GM03348 (cell line): ENCODE measurements around the gene ZMYND8.

Experiments used
- DNase-seq: peaks from one replicate; pipeline ENCODE4 v3.0.0; 2012; ENCODE audit warnings: low spot score

The ZMYND8 gene

DNA sequence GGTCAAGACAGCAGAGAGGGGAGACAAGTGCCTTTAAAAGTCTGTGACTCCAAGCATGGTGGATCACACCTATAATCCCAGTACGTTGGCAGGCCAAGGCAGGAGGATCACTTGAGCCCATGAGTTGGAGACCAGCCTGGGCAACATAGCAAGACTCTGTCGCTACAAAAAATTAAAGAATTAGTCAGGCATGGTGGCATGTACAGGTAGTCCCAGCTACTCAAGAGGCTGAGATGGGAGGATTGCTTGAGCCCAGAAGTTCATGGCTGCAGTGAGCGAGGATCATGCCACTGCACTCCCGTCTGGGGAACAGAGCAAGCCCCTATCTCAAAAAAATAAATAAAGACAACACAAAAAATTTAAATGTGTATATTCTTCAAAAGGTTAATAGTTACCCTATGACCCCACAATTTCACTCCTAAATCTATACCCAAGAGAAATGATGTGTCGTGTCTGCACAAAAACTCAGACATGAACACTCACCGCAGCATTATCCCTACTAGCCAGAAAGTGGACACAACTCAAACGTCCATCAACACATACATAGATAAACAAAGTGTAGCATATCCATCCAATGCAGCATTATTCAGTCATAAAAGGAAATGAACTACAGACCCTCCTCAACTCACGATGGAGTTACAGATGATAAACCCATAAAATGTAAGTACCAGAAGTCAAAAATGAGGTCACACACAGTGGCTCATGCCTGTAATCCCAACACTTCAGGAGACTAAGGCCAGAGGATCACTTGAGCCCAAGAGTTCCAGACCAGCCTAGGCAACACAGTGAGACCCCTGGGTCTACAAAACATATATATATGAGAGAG lies 23.9 kb downstream of the ZMYND8 start:
- DNase-seq: no peak

DNA sequence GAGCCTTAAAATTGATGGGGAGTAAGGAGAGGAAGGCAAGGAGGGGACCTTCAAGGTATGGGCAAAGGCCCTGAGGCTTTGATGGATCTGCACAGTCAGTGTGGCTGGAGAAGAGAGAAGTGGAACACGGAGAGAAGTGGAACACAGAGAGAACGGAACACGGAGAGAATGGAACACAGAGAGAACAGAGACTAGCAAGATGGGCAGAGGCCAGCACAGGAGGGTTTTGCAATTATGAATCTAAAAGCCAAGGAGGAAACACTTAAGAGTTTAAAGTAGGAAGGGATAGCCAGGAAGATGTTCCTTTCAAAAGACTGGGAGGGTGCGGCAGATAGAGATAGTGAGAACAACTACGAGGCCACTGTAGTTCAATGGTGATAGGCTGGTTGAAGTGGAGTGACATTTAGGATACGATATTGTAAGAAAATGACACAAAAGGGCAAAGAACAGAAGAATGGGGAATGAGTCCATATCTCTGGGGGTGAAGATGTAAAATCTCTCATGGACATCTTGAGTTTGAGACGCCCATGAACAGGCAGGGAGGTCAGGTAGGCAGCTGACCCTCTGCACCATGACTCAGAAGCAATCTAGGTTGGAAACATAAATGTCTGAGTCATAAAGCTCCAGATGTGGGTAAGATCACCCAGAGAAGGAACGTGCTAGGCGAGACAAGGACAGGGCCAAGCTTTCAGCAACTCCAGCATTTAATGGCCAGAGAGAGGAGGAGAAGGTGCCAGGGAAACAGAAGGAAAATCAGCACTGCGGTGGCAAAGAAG lies 25.4 kb downstream of the ZMYND8 start:
- peak; percentile 77 for DNase-seq

DNA sequence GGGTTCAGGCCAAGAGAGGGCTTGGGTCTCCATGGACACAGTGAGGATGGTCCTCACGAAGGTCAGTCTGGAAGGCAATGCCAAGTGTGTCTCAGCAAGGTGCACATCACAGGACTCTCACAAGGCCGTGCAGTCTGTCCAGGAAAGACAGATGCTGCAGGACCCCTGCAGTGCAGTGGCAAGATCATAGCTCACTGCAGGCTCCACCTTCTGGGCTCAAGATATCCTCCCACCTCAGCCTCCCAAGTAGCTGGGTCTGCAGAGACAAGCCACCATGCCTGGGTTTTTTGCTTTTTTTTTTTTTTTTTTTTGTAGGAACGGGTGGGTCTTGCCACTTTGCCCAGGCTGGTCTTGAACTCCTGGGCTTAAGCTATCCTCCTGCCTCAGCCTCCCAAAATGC lies 26.4 kb downstream of the ZMYND8 start:
- no peak for DNase-seq

DNA sequence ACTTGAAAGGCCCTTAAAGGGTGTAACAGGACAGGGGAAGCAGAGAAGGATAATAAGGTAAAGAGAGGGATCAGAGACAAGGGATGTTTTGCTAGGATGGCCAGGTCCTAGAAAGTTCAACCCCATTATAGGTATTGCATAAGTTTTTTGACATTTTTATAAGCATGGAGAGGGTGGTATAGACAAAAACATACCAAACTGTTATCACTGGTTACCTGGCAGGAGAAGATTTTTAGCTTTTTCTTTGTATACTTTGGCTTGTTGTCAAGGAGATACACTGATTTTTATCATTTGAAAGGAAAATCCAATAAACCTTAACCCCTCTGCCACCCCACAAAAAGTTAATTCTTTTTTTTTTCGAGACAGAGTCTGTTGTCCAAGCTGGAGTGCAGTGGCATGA lies 28.4 kb downstream of the ZMYND8 start:
- DNase-seq: no peak

DNA sequence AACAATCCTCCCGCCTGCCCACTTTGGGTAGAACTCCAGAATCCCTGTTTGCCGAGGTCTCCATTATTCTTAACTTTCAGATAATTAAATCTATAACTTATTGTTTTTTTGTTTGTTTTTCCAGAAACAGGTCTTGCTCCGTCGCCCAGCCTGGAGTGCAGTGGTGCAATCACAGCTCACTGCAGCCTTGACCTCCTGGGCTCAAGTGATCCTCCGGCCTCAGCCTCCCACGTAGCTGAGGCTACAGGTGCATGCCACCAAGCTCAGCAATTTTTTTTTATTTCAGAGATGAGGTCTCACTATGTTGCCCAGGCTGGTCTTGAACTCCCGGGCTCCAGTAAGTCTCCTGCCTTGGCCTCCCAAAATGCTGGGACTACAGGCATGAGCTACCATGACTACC lies 28.8 kb downstream of the ZMYND8 start:
- DNase-seq: no peak

DNA sequence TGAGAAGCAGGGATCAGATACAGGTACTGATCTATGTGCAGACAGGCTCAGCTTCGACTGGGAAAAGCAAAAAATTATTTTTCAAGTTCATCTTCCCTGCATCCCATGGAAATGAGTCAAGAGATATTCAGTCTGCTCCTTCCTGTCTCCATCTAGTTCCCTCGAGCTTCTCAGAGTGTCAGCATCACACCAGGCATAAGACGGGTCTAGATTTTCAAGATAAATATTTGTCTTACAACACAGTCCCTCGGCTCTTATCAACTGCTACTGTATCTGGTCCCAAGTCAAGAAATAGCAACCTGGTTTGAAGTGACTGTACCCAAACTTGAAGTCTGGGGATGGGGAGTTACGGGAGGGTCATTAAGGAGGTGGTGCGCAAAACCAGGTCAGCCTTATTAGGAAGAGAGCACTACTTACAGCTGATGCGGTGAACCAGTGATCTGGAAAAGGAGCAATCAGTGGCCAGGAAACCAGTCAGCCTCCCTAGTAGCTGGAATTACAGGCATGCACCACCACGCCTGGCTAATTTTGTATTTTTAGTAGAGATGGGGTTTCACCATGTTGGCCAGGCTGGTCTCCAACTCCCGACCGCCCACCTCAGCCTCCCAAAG lies 29.7 kb downstream of the ZMYND8 start:
- peak; percentile 26 for DNase-seq

DNA sequence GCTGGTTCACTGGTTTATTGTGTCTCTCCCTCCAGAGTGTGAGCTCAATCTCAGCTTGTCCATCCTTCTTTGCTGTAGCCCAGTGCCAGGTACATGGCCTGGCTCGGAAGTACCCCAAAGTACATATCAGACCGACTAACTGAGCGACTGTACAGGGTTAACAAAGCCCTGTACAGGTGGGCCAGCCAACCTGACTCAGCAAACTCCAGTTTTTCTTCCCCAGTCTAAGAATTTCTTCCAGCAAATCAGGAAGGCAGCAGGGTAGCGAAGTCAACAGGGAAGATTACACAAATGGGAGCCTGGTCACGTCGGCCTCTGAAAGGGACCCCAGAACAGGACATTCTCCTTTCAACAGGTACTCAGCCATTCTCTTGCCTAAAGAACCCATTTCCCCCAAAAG lies 31.3 kb downstream of the ZMYND8 start:
- no peak for DNase-seq

DNA sequence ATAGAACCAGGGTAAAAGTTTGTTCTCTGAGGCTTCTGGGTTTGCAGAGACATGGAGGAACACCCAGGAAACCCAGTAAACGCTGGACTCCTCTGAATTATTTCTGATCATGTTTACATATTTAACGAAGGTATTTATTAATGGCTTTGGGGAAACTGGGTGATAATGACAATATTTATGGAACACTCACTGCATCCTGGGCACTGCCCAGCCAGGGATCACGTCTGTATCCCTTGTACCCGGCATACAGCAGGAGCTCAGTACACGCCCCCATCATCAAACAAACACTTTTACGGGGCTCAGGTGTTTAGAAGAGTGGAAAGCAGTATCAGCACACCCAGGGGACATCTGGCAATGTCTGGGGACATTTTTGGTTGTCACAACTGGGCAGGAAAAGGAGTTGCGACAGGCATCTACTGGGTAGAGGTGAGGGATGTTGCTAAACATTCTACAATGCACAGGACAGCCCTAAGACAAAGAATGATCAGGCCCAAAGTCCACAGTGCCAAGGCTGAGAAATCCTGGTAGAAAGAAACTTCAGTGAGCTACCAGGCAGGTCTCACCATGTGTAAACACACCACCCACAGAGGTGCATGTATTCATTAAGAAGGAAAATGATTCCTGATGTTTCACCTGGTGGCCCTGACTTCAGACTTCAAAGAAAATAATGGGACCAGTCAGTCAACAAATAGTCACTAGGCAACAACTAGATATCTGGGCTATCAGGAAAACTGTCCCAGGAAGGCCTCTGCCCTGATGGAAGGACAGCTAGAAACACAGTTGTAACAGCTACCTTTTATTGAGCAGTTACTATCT lies 35.3 kb downstream of the ZMYND8 start:
- DNase-seq: no peak

DNA sequence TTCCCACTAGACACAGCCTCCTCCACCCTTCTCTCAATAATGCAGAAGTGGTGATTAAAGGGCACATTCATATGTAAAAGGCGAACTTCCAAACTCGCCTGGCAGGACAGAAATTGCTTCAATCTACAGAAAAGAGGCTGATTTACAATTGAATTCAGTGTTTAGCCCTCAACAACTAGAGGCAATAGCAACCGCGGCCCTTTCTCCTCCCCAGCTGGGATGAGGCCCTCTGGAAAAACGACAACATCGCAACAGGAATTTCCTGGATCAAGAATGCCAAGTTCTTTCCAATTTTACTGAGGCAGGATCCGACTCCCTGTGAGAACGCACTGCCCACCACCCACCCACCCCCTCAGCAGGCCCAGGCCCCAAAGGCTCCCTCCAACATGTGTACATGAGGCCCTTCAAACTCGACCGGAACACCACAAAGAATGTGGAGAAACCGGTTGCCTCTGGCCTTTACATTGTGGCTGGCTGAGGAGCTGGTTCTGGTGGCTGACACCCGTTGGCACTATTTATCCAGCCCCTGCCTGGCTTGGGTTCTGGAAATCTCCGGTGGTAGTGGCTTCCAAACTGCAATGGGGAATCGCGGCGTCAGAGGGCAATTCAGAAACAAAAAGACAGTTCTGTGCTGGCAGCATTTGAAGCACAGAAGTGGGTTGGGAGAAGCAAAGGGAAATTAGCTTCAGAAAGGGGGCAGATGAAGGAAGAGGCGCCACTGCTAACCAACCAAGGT lies 36.8 kb downstream of the ZMYND8 start:
- DNase-seq: peak; percentile 69

DNA sequence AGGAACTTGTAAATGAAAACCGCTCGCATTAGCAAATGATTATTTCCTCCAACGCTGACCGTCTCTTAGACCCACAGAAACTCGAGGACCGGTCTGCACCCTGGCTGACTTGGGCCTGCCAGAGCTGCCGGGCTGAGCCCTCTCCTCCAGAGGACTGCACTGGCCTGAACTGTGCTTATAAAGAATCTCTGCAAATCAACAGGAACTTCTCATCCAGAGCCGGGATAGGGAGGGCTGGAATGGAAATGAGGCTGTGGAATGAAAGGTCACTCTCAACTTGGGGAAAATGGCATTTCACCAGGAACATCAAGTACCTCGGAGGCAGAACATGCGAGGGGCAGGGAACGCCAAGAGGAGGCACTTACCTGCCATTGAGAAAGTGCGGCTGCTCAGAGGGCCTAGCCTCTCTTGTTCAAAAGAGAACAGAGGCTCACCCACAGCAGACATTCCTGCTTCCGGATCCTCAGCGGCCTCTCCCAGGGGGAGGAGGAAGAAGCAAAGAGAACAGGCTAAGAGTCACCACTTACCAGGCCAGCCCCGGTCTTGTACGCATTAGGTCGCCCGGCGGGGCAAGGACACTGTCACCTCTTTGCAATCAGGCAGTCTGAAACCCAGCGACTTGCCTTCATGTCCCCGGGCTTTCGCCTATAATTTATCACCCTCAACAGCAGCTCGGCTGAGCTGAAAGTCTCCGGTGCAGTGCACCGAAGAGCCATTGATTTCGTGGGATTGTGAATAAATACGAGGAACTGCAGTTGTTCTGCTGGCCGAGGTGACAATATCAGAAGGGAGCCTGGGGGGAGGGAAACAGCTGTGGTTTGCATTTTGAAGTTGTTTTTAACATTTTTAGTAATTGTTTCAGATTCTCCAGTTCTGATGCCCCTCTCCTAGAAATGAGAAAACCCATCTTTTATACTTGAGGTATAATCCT lies 37.6 kb downstream of the ZMYND8 start:
- peak; percentile 73 for DNase-seq

DNA sequence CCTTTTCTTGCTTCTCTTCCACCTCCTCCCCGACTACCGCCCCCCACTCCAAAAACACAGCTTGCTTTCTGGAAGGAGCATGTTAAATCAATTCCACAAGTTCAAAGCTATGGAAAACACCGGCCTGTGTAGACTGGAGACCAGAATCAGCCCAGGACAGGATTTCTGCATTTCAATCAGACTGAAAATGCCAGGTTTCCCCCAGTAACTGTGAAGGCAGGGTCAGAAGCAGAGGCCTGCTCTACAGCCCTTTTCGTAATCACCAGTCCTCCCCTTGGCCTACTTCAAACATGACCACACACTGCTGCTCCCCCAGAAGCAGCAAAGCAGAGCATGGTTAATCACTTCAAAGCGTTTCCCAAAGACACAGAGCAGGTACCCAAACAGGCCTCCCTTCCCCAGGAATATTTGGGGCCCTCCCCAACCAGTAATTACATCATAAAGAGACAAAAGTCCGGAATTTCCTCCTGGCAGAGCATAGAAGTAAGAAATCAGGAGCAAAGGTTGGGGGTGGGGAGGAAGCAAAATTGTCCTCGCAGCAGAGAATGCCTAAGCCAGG lies 38.4 kb downstream of the ZMYND8 start:
- peak; percentile 56 for DNase-seq

DNA sequence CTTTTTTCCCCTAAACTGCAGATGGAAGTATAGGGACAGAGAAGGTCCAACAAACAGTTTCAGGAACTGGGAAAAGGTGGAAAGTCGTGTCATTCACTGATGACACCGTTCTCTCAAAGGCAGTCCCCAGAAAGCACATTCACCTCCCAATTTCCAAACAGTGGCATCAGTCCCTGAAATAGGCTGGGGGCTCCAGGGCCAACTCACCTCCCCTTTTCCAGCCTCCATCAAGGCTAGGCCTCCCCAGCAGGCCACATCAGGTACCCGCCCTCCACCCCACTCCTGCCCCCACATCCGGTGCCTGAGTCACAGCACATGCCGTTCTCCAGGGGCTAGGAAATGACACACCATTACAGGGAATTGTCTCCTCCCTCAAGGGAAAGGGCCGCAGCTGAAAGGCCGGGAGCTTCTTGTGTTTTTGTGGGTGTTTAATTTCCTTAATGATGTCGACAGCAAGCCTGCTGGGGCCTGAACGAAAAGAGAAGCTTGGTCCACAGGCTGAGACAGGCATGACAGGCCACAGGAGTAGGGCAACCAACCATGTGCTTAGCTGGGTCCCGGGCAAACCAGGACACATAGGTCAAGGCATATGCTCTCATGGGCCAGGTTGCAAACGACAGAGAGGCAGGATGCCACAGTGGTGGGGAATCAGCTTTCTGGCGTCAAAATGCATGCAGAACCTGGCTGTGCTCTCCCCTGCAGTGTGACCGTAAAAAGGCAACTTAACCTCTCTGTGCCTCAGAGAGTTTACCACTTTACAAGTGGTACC lies 39.2 kb downstream of the ZMYND8 start:
- peak; percentile 93 for DNase-seq

DNA sequence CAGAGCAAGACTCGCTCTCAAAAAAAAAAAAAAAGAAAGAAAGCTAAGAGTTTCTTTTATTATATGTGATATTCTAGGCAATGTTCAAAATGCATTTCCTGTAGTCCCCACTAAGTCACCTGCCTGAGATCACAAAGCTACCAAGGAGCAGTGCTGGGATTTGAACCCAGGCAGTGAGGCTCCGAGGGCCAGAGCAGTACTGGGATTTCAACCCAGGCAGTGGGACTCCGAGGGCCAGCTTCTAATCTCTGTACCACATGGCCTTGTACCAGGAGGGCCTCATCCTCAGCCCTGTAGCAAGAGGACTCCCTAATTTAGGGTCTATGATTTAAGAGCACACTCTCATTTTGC lies 39.7 kb downstream of the ZMYND8 start:
- DNase-seq: no peak

DNA sequence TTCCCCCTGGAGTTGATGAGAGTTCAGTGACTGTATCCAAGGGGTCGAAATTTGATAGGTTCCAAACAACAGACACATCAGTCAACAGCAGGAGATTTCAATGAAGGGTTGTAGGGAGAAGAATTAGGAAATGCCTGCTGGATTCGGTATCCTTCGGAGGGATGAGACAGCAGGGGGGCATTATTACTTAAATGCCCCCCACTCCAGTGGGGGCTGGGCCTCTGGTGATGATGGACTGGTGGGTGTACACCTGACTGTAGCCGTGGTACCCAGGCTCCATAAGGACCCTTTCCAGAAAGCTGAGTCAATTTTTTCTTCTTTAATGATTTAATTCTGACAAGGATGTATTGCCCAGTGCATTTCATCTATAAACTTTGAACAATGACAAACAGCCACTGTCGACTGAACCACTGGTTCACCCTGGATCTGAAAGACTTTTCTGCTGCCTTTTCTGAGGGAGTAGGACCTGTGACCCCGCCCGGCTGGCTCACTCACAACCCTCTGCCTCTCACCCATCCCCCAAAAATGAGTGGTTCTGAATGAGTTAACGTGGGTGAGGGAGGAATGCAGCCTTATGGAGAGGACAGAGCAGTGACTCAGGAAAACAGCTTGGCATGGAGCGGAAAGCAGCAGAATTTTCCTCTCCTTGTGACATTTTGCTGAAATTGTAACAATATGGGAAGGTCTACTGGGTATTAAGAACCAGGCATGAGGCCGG lies 41.0 kb downstream of the ZMYND8 start:
- peak; percentile 87 for DNase-seq

DNA sequence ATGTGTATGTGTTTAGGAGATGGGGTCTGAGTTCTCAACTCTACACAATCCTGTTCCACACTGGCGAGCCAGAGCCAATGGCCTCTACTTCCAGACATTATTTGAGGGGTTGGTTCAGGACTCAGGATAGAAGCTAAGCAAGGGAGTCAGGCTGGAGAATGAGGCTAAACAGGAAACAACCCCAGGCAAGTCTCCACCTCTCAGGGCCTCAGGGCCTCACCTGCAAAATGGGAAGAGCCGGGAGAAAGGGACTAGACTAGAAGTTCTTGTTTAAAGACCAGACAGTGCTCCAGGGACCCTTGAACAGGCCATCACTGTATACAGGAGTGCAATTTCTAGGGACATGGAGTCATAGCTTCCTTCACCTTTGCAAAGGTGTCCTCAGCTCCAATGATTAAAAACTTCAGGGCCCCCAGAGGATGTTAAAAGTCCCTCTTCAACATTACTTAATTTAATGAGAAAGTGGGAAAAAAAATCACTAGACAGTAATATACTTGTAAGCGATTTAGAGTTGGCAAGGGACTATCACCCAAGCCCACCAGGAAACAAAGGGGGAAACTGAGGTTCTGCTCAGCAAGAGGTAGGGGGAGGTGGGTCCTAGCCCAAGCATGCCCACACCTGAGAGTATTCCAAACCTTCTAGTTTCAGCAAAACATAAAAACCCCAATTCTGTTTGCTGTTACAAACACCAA lies 41.7 kb downstream of the ZMYND8 start:
- no peak for DNase-seq

DNA sequence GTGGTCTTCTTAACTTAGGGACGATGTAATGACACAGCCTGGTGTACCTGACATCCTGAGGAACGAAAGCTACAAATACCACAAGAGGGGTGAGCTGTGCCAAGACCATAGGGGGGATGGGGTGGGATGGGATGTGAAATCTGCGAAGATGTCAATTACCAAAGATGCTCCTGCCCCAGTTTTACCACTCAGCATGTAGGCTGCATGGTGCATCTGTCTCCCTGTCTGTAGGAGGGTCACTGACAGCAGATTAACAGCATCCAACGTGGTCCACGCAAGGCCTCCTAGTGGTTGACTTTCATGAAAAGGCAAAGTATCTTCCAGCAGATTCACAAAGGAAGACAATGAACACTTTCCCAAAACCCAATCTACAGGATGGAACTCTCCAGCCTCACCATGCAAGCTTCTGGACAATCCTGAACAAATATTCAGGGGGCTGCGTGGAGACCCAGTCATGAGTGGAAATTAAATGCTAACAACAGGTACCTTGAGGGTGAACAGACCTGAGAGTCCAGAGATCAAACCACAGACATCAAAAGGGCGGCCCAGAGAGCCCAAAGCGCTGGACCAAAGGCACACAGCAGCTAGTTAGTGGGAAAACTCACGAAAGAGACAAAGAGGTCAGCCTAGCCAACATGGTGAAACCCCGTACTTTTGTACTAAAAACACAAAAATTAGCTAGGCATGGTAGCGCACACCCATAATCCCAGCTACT lies 44.4 kb downstream of the ZMYND8 start:
- DNase-seq: no peak

DNA sequence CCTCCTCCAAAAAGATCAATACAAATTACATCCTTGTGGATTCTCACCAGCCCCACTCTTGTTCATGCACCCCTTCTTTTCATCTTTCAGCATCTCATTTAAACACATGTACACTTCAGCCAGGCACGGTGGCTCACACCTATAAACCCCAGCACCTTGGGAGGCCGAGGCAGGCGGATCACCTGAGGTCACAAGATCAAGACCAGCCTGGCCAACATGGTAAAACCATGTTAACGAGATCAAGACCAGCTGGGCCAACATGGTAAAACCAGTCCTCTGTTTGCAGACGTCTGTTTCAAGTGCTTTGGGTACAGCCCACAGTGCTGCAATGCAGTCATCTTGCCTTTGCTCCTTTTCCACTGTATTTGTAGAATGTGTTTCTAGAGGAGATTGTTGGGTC lies 45.3 kb downstream of the ZMYND8 start:
- no peak for DNase-seq
